ENCODE measurements around the gene CORO2B.

DNA sequence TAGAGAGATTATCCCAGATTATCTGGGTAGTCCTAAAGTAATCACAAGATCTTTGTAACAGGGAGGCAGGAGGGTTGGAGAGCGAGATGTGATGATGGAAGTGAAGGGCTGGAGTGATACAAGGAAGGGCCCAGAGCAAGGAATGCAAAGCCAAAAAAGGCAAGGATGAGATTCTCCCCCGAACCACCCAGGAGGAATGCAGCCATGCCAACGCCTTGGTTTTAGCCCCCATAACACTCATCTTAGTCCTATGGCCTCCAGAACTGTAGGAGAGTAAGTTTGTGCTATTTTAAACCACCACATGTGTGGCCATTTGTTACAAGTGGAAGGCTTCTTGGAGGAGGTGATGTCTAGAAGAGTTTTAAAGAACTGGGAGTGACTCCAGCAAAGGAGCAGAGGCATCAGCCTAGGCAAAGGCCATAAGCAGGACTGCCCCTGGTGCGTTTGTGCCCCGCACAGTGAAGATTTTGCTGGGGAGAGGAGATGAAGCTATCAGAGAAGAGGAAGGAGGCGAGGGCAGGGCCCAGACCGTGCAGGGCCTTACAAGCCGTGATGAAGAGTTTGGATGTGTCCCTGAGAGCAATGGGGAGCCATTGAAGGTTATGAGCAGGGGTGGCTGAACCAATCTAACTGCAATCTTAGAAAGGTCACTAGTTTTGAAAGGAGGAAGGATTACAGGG, 25.3 kb upstream of the CORO2B start:
- TF ChIP-seq TOX (CRISPR knock-in tag; IDR thresholded peaks at IDR 0.05; ENCODE audit: borderline replicate concordance) = no peak
- no peak for TF ChIP-seq ZC3H10 (CRISPR knock-in tag; IDR thresholded peaks at IDR 0.05)

Measured in SK-N-SH treated with all-trans-retinoic acid at 6 μM for 48 hours (cell line).